GM21529 (cell line): ENCODE measurements around the gene RPS15A.
"Not testable (repeated sequence)": the region's sequence is repeated elsewhere in the genome, so short reads cannot be mapped to it uniquely, and the experiment has no call there.

Experiments used
- ATAC-seq: cut with Tn5 transposase; IDR thresholded peaks from one replicate; pipeline ENCODE4 v1.9.1; 2021; ENCODE audit not compliant: unreplicated experiment

RPS15A gene

DNA sequence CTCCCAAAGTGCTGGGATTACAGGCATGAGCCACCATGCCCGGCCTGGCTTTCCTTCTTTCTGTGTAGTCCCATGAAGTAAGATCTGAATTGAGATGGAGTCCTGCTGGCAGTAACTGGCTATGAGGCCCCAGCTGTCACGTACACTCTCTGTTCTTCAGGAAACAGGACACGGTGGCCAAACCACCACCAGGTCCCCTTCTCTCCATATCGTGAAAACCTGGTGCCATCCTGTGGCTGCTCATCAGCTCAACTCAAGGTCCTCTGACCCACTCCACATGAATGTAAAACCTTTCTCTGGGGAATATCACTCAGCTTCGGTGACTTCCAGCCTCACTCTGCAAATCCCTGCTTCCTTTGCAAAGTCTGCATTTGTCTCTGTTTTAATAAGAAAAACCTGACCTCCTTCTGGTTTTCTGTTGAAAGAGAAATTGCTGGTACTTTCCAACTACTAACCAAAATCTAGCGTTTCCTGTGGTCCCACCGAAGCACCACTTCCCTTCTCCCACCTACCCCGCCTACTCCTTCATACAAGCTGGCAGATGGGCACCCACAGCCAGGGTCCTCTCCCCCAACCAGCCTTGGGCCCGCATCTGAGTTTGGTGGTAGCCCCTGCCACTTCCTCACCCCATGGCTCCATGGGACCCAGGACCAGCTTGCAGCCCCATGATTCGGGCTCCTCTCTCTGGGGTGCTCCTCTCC, 32.0 kb downstream of the RPS15A start:
- peak; percentile 52 for ATAC-seq

DNA sequence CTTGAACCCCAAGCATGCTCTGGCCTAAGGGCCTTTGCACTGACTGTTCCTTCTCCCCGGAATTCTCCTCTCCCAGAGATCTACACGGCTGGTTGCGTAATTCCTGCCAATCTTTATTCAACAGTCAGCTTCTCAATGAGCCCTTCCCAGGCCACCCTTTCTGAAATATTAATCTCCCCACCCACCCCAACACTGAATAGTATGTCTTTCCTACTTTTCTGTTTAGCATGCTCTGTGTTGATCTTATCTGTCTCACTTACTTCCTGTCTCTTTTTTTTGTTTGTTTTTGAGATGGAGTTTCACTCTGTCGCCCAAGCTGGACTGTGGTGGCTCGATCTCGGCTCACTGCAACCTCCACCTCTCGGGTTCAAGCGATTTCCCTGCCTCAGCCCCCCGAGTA, 33.5 kb downstream of the RPS15A start:
- not testable (repeated sequence) for ATAC-seq

DNA sequence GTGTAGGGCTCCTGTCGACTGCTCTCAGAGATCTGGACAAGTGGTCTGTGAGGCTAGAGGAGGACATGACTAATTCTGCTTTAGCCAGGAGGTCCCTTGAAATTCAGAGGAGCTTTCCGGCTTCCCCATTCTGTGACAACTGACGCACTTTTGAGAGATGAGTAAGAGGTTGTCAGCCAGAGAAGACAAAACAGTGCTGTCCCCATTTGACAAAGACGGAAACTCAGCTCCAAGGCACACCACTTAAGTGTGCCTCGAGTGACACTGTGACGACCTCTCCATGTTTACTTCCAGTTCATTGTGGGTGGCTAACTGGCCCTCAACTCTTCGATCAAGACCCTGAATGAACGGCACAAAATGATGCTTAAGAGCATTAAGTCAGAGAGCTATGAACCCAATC, 47.3 kb downstream of the RPS15A start:
- ATAC-seq, result not testable (repeated sequence)

DNA sequence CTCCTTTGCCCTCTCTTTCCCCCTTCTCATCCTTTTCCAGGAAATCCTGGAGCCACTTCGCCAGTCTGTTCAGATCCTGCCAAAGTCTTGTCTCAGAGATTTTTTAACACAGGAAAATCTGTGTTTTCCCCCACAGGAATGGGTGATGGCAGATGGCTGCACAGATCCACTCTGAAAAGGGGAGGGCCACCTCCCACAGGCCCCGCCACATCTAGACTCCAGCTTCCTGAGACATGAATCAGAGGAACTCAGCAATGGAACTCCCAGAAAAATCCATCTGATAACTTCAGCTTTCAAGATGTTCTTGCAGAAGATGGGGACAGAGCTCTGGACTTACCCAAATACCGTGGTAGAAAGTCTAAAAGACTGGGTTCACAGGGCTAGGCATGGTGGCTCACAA, 50.1 kb downstream of the RPS15A start:
- not testable (repeated sequence) for ATAC-seq

DNA sequence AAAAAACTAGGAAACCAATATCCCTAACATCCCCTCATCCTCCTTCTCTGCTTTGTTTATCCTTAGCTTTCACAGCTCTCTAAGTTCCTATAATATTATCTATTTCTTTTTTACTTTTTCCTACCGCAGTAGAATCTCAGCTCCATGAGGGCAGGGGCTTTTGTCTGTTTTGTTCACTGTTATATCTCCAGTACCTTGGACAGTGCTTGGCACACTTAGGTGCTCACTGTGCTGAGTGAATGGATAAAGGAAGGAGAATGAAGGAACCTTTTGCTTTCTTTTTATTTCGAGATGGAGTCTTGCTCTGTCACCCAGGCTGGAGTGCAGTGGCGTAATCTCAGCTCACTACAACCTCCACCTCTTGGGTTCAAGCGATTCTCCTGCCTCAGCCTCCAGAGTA, 51.4 kb downstream of the RPS15A start:
- ATAC-seq, result not testable (repeated sequence)

DNA sequence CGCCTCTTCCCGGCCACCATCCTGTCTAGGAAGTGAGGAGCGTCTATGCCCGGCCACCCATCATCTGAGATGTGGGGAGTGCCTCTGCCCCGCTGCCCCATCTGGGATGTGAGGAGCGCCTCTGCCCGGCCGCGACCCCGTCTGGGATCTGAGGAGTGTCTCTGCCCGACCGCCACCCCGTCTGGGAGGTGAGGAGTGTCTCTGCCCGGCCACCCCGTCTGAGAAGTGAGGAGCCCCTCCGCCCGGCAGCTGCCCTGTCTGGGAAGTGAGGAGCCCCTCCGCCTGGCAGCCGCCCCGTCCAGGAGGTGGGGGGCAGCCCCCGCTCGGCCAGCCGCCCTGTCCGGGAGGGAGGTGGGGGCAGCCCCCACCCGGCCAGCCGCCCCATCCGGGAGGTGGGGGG, 55.9 kb downstream of the RPS15A start:
- ATAC-seq, result not testable (repeated sequence)
